Stimulated activated naive CD8-positive, alpha-beta T cell treated with anti-CD3 and anti-CD28 coated beads, Interleukin-15, amount 100 ng/mL, for 72 hours (primary cell): ENCODE results near the gene PCMTD2.
A peak's percentile ranks its signal among the peaks of the same experiment; 100 is the strongest.

Experiments used
- ATAC-seq: fragments of 150-1000 bp; cut with Tn5 transposase; 2 replicates; pipeline ENCODE4 v1.10.0; 2021; ENCODE audit warnings: mild to moderate bottlenecking, moderate library complexity
- DNase-seq, 2 donors: peaks; one replicate each; pipeline ENCODE4 v3.0.0; 2021 to 2022
- H3K27ac Mint-ChIP-seq, 2 donors: one replicate each; pipeline ENCODE4 v1.8.0; 2022; ENCODE audit warnings: mild to moderate bottlenecking in 2 of 2, mixed read lengths in 2 of 2, moderate library complexity in 2 of 2
- H3K27me3 Mint-ChIP-seq: one replicate; pipeline ENCODE4 v1.8.0; 2022; ENCODE audit warnings: mixed read lengths
- H3K4me1 Mint-ChIP-seq: one replicate; pipeline ENCODE4 v1.8.0; 2022; ENCODE audit warnings: mild to moderate bottlenecking, mixed read lengths
- H3K4me3 Mint-ChIP-seq, 2 donors: one replicate each; pipeline ENCODE4 v1.8.0; 2022; ENCODE audit warnings: mild to moderate bottlenecking in 2 of 2, mixed read lengths in 2 of 2, moderate library complexity in 1 of 2
- H3K9me3 Mint-ChIP-seq, 2 donors: one replicate each; pipeline ENCODE4 v1.8.0; 2022; ENCODE audit warnings: mixed read lengths in 2 of 2

PCMTD2 gene

DNA sequence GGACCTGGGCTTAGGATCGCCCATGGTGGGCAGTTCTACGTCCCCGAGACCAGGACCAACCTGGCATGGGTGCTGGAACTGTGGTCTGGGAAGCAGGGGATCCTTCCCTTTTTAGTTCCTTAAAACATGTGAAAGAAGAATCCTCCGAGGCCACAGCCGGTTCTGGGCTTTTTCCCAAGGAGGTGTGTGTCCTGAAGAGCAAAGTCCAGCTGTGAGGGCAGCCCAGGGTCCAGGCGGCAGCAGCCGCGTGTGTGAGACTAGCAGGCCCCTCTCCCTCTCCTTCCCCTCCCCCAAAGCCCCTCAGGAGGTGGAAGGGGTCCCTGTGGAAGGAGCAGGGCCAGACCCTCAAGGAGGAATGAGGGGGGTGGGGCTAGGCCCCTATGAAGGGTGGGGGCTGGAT, 35.1 kb upstream of the PCMTD2 start:
- H3K27me3 Mint-ChIP-seq = peaks cover 16% of the 10 kb centered on the region
- no peak overlapping the region for H3K4me3 Mint-ChIP-seq
- peaks cover 20% of the 10 kb centered on the region for H3K4me1 Mint-ChIP-seq
- DNase-seq = no peak
- no peak for ATAC-seq
- no peak overlapping the region for H3K27ac Mint-ChIP-seq
- no peaks in the 10 kb centered on the region for H3K9me3 Mint-ChIP-seq

DNA sequence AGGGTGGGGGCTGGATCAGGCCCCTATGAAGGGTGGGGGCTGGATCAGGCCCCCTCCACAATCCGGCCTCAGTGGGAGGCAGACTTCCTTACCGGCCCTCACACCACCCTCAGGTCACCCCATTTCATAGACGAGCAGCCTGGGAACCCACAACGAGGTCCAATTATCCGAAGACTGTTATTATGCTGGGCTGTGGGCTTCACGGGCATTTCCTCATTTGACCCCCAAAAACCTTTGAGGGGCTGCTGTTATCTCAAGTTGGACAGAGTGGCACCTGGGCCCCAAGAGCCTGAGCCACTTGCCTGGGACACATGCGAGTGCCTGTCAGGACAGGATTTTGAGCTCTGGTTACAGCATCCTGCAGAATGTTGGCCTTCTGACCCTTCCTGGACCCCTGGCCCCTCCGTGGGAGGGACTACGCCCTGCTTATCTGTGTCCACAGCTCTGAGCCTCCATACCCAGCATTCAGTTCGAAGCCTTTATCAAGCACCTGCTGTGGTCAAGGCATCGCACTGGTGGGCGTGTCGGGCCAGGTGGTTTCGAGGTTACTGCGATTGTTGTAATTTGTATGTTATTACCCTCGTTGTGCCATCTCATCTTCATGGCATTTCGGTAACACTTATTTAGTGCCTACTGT, 34.5 kb upstream of the PCMTD2 start:
- H3K27ac Mint-ChIP-seq = no peak overlapping the region
- H3K4me3 Mint-ChIP-seq = no peak overlapping the region
- DNase-seq (no peak), ATAC-seq (no peak)
- H3K4me1 Mint-ChIP-seq = peaks cover 19% of the 10 kb centered on the region
- no peaks in the 10 kb centered on the region for H3K9me3 Mint-ChIP-seq
- H3K27me3 Mint-ChIP-seq = peaks cover 16% of the 10 kb centered on the region

DNA sequence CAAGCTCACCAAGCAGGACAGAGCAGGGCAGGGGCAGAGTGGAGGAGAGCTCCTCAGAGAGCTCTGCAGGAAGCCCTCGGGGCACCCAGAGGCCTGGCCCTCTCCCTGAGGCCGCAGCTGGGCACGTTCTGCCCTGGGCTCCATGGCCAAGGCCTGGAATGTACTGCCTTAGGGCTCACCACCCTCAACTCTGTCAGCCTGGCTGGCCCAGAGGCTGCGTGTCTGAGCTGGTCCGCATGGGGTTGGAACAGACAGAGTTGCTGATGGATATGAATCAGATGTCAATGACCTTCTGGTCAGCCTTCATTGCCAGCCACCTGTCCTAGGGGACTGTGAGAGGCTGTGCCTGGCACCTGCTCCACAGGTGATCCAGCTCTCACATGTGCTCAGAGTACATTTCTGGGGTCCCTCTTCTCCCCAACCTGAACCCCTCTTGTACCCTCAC, 33.2 kb upstream of the PCMTD2 start:
- H3K4me1 Mint-ChIP-seq = peaks cover 28% of the 10 kb centered on the region
- DNase-seq (no peak), ATAC-seq (no peak)
- H3K27ac Mint-ChIP-seq = no peak overlapping the region
- H3K27me3 Mint-ChIP-seq = peaks cover 16% of the 10 kb centered on the region
- H3K9me3 Mint-ChIP-seq = no peaks in the 10 kb centered on the region
- H3K4me3 Mint-ChIP-seq = no peak overlapping the region

DNA sequence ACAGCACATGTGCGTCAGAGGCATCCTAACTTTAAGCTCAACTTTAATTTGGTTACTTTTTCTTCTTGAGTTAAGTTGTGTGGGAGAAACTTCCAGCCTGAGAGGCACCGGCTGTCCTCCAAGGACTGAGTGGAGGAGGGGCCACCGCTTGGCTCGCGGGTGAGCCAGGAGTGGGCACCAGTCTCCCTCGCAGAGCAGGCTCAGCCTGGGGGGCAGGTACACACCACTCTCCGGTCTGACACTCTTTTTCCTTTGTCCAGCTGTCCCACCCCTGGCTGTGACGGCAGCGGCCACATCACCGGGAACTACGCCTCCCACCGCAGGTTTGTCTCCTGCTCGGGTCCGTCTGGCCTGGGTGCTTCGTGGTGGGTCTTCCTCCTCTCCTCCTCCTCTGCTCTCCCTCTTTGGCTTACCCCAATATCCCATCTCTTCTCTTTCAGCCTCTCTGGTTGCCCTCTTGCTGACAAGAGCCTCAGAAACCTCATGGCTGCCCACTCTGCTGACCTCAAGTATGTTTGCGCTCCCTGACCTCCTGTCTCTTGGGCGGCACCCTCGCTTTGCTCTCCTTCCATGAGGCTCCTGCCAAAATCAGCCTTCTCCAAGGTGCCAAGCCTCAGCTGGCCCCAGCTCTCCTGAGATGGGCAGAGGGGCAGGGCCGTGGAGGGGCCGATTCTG, 32.6 kb upstream of the PCMTD2 start:
- Mint-ChIP-seq H3K9me3 (no peaks in the 10 kb centered on the region), H3K4me1 (peaks cover 32% of the 10 kb centered on the region), H3K4me3 (no peak overlapping the region), H3K27ac (peak overlapping the region; percentile 7 to 79), H3K27me3 (peaks cover 16% of the 10 kb centered on the region)
- ATAC-seq = no peak
- no peak for DNase-seq

DNA sequence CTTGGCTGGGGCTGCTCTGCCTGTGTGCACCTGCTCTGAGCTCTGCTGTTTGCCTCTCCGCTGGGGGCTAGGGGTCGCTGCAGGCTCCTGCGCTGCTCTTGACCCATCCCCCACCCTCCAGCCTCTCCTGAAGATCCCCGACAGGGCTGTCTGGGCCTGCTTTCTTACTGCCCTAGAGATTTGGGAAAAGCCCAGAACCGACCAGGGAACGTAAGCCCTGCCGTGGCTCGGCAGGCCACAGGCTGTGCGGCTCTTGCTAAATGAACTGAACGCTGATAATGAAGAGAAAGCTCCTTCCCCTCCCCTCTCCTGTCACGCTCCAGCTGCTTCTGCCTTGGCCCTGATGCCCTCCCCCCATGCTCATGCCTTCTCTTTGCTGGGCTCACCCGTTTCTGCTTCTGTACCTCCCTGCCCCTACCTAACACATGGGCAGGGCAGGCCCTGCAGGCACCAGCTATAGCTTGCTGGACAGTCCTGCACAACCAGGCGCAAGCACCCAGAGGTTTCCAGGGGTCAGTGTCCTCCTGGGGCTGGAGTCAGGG, 32.0 kb upstream of the PCMTD2 start:
- Mint-ChIP-seq H3K4me1 (peaks cover 36% of the 10 kb centered on the region), H3K9me3 (no peaks in the 10 kb centered on the region), H3K4me3 (no peak overlapping the region)

DNA sequence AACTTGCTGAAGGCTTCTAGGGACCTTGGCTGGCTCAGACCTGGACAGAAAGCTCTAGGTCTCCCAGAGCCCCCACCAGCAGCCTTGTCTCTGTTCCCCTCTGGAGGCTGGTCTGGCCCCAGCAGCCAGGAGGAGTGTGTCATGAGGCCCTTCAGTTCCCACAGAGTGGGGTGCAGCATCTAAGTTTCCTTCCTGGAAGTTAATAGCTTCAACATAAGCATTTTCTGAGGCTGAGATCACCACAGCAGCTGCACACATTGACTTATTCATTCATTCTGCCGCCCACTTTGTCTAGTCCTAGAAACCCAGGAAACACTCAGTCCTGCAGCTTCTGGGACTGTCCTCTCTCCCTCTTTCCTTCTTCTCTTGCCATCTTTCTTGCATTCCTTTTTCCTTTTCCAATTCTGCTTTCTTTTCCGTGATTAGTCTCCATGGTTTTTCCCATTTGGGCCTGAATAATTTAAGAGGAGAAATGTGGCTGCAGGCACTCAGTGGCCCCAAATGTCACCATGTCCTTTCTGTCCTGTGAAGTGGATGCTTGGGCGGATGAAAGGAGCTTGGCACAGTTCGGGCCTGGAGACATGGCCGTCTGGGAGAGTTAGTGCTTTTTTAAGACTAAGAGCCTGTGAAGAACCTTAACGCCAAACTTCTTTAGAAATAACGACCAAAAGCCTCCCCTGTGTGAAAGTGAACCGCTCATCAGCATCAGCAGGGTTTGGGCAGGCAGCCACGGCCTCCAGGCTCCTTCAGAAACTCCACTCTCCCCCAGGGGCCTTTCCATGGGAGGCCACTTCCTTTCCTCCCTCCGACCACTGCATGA, 31.0 kb upstream of the PCMTD2 start:
- peaks cover 16% of the 10 kb centered on the region for H3K27me3 Mint-ChIP-seq
- H3K9me3 Mint-ChIP-seq = no peaks in the 10 kb centered on the region

More for the DNA sequence above, 32.0 kb upstream of the PCMTD2 start:
- no peak for ATAC-seq
- H3K27ac Mint-ChIP-seq = peak overlapping the region in 1 of 2 donors; percentile 72
- peaks cover 16% of the 10 kb centered on the region for H3K27me3 Mint-ChIP-seq
- DNase-seq = no peak

DNA sequence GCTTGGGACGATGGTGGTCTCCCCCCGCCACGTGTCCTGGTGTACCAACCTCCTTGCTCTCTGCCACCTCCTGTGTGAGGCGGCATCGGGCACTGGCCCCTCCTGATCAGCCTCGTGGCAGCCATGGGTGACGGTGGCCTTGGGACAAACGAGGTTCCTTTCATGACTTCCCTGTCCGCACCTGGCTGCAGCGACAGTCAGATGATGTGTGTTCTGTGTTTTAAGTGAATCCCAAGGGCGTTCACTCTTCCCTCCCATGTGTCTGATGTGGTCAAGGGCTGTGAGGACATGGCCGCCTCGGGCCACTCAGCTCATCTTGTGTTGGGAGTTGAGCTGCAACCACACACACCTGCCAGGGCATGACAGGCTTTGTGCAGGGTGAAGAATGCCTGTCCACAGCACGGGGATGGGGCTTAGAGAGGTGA, 30.4 kb upstream of the PCMTD2 start:
- Mint-ChIP-seq H3K27me3 (peaks cover 16% of the 10 kb centered on the region), H3K4me3 (no peak overlapping the region), H3K9me3 (no peaks in the 10 kb centered on the region), H3K4me1 (peaks cover 36% of the 10 kb centered on the region), H3K27ac (no peak overlapping the region)
- DNase-seq = no peak
- ATAC-seq = no peak

More for the DNA sequence above, 31.0 kb upstream of the PCMTD2 start:
- Mint-ChIP-seq H3K27ac (no peak overlapping the region), H3K4me3 (no peak overlapping the region), H3K4me1 (peaks cover 36% of the 10 kb centered on the region)
- DNase-seq (no peak), ATAC-seq (no peak)

DNA sequence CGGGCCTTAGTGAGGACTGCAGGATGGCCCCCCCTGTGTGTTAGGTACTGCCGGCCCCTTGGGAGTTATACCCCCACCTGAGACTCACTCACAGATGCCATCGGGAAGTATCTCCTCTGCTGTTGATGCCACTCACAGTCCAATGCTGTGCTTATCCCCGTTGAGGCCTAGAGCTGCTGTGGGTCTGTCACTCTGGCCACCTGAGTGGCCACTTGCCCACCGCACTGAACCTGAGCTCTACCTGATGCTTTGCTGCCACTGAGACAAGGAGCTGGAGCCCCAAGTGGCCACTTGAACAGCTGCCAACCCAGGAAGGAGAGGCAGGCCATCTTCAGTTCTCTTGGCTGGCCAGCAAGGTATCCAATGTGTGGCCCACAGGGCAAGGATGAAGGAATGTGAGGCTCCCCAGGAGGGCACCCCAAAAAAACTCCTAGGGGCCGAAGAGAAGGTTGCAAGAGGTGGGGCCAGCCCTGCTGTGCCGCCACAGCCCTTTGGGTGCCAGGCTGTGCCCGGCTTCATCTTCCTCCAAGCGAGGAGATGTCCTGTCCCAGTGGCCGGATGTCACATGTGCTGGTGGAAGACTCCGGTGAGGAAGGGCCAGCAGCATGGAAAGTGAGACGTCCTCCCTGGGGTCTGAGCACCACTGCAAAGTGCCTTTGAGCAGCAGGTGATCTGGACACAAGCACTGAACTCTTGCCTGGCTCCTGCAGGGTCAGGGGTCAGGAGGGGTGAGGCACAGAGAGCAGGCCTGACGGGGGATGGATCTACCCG, 29.5 kb upstream of the PCMTD2 start:
- ATAC-seq = no peak
- Mint-ChIP-seq H3K27ac (no peak overlapping the region), H3K4me3 (no peak overlapping the region), H3K4me1 (peaks cover 36% of the 10 kb centered on the region), H3K9me3 (no peaks in the 10 kb centered on the region), H3K27me3 (peaks cover 16% of the 10 kb centered on the region)
- no peak for DNase-seq

DNA sequence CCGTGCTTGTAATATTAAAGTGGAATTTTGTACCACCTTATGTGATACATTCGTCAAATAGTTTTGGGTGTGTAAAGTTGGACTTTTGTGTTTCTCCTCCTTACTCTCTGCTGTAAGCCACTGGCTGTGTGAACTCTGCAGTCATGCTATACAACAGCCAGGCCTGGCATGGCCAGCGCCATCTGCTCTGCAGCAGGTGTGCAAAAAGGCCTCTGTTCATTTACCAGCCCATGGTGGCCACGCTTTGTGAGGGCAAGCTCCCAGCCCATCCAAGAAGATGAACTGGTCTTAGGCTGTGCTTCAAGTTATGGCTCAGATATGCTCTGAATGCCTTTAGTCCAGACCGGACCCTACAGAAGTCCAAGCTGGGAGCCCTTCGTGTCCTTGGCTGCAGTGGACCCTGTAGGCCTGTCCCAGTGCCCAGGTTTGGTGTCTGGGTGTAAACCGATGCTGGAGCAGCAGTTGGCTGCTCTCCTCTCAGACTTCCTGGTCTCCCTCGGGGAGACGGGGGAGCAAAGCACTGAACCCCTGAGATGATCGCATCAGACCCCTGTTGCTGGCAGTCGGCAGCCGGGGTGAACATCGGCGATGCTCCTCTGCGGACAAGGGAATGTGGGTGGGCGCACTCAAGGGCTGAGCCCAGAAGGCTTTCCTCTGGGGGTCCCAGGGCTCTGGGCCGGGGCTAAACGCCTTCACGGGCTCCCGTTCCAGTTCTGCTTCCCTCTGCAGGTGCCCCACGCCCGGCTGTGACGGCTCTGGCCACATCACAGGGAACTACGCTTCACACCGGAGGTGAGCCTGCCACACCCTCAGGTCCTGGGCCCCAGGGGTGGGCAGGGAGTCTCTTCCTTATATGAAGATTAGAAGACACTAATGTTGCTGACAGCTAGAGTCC, 28.6 kb upstream of the PCMTD2 start:
- H3K27ac Mint-ChIP-seq = no peak overlapping the region
- no peak for ATAC-seq
- no peak for DNase-seq
- H3K9me3 Mint-ChIP-seq = no peaks in the 10 kb centered on the region
- peaks cover 16% of the 10 kb centered on the region for H3K27me3 Mint-ChIP-seq
- no peak overlapping the region for H3K4me3 Mint-ChIP-seq
- H3K4me1 Mint-ChIP-seq = peaks cover 36% of the 10 kb centered on the region

DNA sequence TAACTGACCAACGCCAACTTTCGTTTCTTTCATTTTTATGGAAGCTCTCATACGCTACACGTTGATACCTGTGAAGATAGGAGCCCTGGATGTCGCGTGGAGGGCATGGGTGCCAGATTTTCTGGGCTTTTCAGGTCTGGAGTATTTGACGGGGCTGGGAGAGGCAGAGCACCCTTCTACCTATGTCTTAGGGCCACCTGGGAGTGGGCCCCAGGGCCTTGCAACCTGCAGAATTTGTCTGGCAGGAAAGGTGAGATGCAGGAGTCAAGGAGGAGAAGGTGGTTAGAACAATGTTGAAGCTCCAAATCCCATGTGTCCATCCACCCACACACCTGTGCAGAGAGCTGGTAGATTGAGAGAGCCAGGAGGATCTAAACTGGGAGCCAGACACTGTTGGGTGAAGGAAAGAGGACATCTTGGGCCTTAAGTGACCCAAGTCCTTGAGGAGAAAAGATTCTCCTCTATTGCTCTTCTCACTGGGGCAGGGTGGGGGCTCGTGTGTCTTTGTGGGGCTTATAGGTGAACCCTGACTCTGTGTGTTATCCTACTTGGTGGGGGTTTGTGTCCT, 27.4 kb upstream of the PCMTD2 start:
- Mint-ChIP-seq H3K9me3 (no peaks in the 10 kb centered on the region), H3K4me3 (no peak overlapping the region), H3K4me1 (peaks cover 36% of the 10 kb centered on the region), H3K27ac (no peak overlapping the region), H3K27me3 (peaks cover 10% of the 10 kb centered on the region)
- ATAC-seq (no peak), DNase-seq (no peak)

DNA sequence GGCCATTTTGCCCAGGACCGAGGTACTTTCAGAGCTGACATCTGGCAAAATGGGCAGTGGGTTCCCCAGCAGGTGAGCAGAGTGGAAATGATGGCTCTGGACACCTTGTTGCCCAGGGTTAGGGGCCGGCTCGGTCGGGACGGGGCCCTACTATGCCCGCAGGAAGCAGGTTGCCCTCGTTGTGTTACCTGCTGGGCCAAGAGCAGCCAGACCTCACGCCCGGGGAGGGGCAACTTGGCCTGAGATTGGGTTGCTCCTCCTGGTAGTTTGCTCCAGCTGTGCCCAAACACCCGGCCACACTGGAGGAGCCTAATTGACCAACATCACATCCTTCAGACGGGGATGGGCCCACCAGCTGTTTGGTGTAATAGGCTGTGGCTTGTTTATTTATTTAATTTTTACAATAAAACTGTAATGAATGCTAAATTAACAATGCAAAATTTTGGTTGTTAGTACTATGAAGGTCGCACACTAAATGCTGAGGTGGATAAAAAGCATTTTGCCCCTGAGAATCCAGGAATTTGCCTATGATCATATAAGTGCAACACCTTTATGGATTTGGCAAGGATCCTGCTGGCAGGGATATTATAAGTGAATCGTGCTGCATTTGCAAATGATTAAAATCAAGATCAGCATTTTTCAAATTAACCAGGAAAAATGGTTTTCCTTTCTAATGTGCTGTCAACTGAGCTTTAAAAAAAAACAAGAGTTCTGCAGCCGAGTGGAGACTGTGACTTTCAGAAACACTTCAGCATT, 26.6 kb upstream of the PCMTD2 start:
- no peak for ATAC-seq
- Mint-ChIP-seq H3K9me3 (no peaks in the 10 kb centered on the region), H3K27ac (no peak overlapping the region), H3K4me1 (peaks cover 40% of the 10 kb centered on the region), H3K4me3 (no peak overlapping the region), H3K27me3 (peaks cover 2% of the 10 kb centered on the region)
- no peak for DNase-seq

DNA sequence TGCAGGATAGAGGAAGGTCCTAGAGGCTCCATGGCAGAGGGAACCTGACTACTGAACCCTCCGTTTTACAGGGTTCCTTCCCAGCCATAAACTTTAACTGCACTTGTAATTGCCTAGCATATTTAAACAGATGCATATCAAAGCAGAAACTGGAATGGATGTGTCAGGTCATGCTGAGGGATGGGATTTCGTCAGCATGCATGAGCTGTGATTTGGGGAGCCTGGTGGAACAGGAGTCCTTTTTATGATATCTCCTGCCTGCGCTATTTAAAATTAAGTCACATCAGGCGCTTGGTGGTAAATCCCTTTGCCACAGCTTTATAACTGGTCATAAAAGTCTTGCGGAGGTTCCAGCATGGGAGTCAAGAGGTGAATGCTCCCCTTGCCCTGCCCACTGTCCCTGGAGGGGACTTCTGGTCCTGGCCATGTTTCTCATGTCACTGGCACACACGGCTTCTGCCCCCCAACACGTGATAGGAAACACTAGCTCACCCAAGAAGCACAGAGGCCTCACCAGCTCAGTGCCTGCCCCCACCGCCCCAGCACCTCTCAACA, 26.0 kb upstream of the PCMTD2 start:
- H3K4me1 Mint-ChIP-seq = peaks cover 33% of the 10 kb centered on the region
- H3K9me3 Mint-ChIP-seq = no peaks in the 10 kb centered on the region
- H3K27ac Mint-ChIP-seq = peak overlapping the region in 1 of 2 donors; percentile 20
- DNase-seq (no peak), ATAC-seq (no peak)
- H3K27me3 Mint-ChIP-seq = no peaks in the 10 kb centered on the region
- no peak overlapping the region for H3K4me3 Mint-ChIP-seq

DNA sequence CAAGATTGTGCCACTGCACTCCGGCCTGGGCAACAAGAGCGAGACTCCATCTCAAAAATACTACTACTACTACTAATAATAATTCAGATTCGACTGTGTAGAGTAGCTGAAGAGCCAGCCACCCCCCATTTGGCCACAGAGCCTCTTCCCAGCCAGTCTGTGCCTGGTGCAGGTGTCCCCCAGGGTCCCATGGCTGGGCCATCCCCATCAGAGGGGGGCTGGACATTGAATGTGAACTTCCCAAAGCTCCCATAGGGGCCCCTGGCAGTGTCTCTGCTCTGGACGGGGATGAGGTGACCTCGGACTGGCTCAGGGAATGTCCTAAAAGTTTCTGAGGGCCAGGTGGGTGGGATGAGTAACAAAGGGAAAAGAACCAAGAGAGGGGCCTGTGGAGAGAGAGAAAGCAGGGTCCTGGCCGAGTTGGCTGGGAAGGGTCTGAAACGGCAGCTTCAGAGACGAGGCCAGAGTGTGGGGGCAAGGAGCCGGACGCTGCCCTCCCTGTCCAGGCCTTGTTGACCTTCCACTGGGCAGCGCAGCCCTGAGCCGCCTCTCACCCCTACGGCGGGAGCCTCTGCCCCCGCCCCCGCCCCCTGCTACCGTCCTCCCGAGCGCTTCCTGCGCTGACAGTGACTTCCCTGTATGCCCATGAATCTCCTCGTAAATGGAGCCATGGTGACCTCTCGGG, 24.9 kb upstream of the PCMTD2 start:
- no peaks in the 10 kb centered on the region for H3K27me3 Mint-ChIP-seq

More for the DNA sequence above, 24.9 kb upstream of the PCMTD2 start:
- Mint-ChIP-seq H3K9me3 (no peaks in the 10 kb centered on the region), H3K4me1 (peaks cover 28% of the 10 kb centered on the region), H3K4me3 (no peak overlapping the region), H3K27ac (no peak overlapping the region)
- ATAC-seq (no peak), DNase-seq (no peak)
